HCT116 (cell line): ENCODE results near the gene PIGBOS1. TPM values are rescaled to one million over a fixed set of nuclear protein-coding genes. Genes with fewer than 3 reads are reported as not detected.

ENCODE experiments used
- ATAC-seq: fragments of 200-7000 bp; cut with Tn5 transposase; 2 replicates; pipeline ENCODE4 v1.9.1; 2020; ENCODE audit warnings: mild to moderate bottlenecking, moderate library complexity
- BruUV-seq: library from RNA; stranded (reverse); fragments of 400-500 nt; replicated peaks from 2 replicates; lab custom pipeline; 2021; lab: Mats Ljungman, UMichigan
- CTCF ChIA-PET: fragments of 300-600 bp; sonication (Branson Sonifier 250); formaldehyde crosslinking; loops from one replicate; lab custom pipeline; 2021; ENCODE audit warnings: antibody characterized with exemption; lab: Charles Lee
- POLR2A ChIA-PET: fragments of 300-600, 350-600 bp; sonication (Branson Sonifier 250); formaldehyde crosslinking; loops from one replicate; lab custom pipeline; 2021; ENCODE audit warnings: antibody characterized with exemption; lab: Charles Lee
- RAD21 ChIA-PET, 2 experiments: fragments of 300-600 bp; sonication (Branson Sonifier 250); formaldehyde crosslinking; loops; one replicate each; lab custom pipeline; 2023; ENCODE audit warnings: low total read pairs in 2 of 2; ENCODE audit not compliant: uncharacterized antibody in 2 of 2, unreplicated experiment in 2 of 2, low non-redundant PET in 1 of 2; lab: Charles Lee
- DNase-seq: peaks from one replicate; pipeline ENCODE4 v3.0.0-alpha.2; 2010; ENCODE audit warnings: low read depth, low spot score
- H2AFZ ChIP-seq: fragments of 200-600 bp; shearing (Covaris generic), sonication (generic); 2 replicates; pipeline ENCODE4 v1.6.1; 2017; ENCODE audit warnings: low read depth, mixed run types, mixed read lengths, antibody characterized with exemption, low read length; ENCODE audit not compliant: poor library complexity, severe bottlenecking
- H3K27ac ChIP-seq: 2 replicates; pipeline ENCODE4 v1.5.1; 2012; ENCODE audit warnings: low read depth, low read length
- H3K27me3 ChIP-seq: fragments of 200-600 bp; sonication (generic); 2 replicates; pipeline ENCODE4 v1.6.1; 2016; ENCODE audit warnings: mixed run types, low read length, mixed read lengths; ENCODE audit not compliant: insufficient read depth
- H3K36me3 ChIP-seq, 2 experiments: fragments of 200-500 bp in 1 of 2; fragments of 200-600 bp in 1 of 2; sonication (Bioruptor generic) in 1 of 2; sonication (generic) in 1 of 2; 2 replicates each; pipeline versions ENCODE4 v1.5.1 to v1.6.1; 2014 to 2016; ENCODE audit warnings: low read length in 2 of 2, inconsistent platforms in 1 of 2, mixed read lengths in 1 of 2, mixed run types in 1 of 2; ENCODE audit not compliant: insufficient read depth in 2 of 2, control insufficient read depth in 1 of 2
- H3K4me1 ChIP-seq, 2 experiments: fragments of 200-600 bp in 1 of 2; sonication (generic) in 1 of 2; 2 replicates each; pipeline versions ENCODE4 v1.5.1 to v1.6.1; 2012 to 2017; ENCODE audit warnings: low read length in 2 of 2, inconsistent platforms in 1 of 2, mild to moderate bottlenecking in 1 of 2, mixed read lengths in 1 of 2, mixed run types in 1 of 2, moderate library complexity in 1 of 2; ENCODE audit not compliant: insufficient read depth in 2 of 2, control insufficient read depth in 1 of 2
- H3K4me2 ChIP-seq: fragments of 200-600 bp; sonication (generic); 2 replicates; pipeline ENCODE4 v1.6.1; 2017; ENCODE audit warnings: mixed run types, low read length, mixed read lengths
- H3K4me3 ChIP-seq, 2 experiments: fragments of 200-600 bp in 1 of 2; sonication (generic) in 1 of 2; replicated peaks in 1 of 2; 2 replicates each; pipeline ENCODE4 v1.5.1; 2011 to 2016; ENCODE audit warnings: low read length in 2 of 2, control low read depth in 1 of 2, low read depth in 1 of 2, mild to moderate bottlenecking in 1 of 2, mixed read lengths in 1 of 2, mixed run types in 1 of 2
- H3K79me2 ChIP-seq: fragments of 200-600 bp; sonication (generic); 2 replicates; pipeline ENCODE4 v1.6.1; 2017; ENCODE audit warnings: mild to moderate bottlenecking, mixed run types, low read length, moderate library complexity, mixed read lengths; ENCODE audit not compliant: insufficient read depth
- H3K9ac ChIP-seq: fragments of 200-600 bp; sonication (generic); 2 replicates; pipeline ENCODE4 v1.6.1; 2016; ENCODE audit warnings: low read length, mixed read lengths
- H3K9me2 ChIP-seq: fragments of 200-600 bp; sonication (generic), shearing (Covaris generic); 2 replicates; pipeline ENCODE4 v1.6.1; 2017; ENCODE audit warnings: mixed run types, mild to moderate bottlenecking, moderate library complexity; ENCODE audit not compliant: insufficient read depth
- H3K9me3 ChIP-seq, 2 experiments: fragments of 200-500 bp in 1 of 2; fragments of 200-600 bp in 1 of 2; sonication (Bioruptor generic) in 1 of 2; sonication (generic) in 1 of 2; 2 replicates each; pipeline ENCODE4 v1.6.1; 2014 to 2017; ENCODE audit warnings: low read length in 2 of 2, mixed read lengths in 2 of 2, inconsistent platforms in 1 of 2, low read depth in 1 of 2, mild to moderate bottlenecking in 1 of 2, mixed run types in 1 of 2, moderate library complexity in 1 of 2; ENCODE audit not compliant: control insufficient read depth in 1 of 2, insufficient read depth in 1 of 2
- H4K20me1 ChIP-seq: fragments of 200-600 bp; sonication (generic), shearing (Covaris generic); 2 replicates; pipeline ENCODE4 v1.6.1; 2017; ENCODE audit warnings: mixed run types, mild to moderate bottlenecking, moderate library complexity; ENCODE audit not compliant: insufficient read depth
- ATF3 ChIP-seq: IDR thresholded peaks from 2 replicates; pipeline ENCODE4 v1.6.1; 2012
- CBX3 ChIP-seq: IDR thresholded peaks from 2 replicates; pipeline ENCODE4 v1.6.1; 2012; ENCODE audit warnings: low read depth
- EGR1 ChIP-seq: IDR thresholded peaks from 2 replicates; pipeline ENCODE4 v1.6.1; 2012; ENCODE audit warnings: low read depth
- ELF1 ChIP-seq: IDR thresholded peaks from 2 replicates; pipeline ENCODE4 v1.6.1; 2012; ENCODE audit warnings: low read depth, borderline replicate concordance
- EZH2 ChIP-seq: fragments of 200-600 bp; sonication (generic); IDR thresholded peaks from 2 replicates; pipeline ENCODE4 v1.6.1; 2017; ENCODE audit warnings: antibody characterized with exemption, mixed run types
- FOSL1 ChIP-seq: IDR thresholded peaks from 2 replicates; pipeline ENCODE4 v1.6.1; 2012; ENCODE audit warnings: low read depth
- POLR2AphosphoS5 ChIP-seq: IDR thresholded peaks from 2 replicates; pipeline ENCODE4 v1.6.1; 2011; ENCODE audit warnings: mild to moderate bottlenecking, low read depth, low read length, moderate library complexity
- SP1 ChIP-seq: IDR thresholded peaks from 2 replicates; pipeline ENCODE4 v1.6.1; 2012; ENCODE audit warnings: low read depth
- SRF ChIP-seq: IDR thresholded peaks from 2 replicates; pipeline ENCODE4 v1.6.1; 2012; ENCODE audit warnings: low read depth
- TCF7L2 ChIP-seq: IDR thresholded peaks from 2 replicates; pipeline ENCODE4 v1.7.0; 2011; ENCODE audit warnings: borderline replicate concordance, inconsistent platforms; ENCODE audit not compliant: insufficient read depth, insufficient read length; ENCODE audit errors: extremely low read depth
- ZFX ChIP-seq: fragments of 450-650 bp; IDR thresholded peaks from 2 replicates; pipeline ENCODE4 v1.6.1; 2017
- intact Hi-C: fragments of 100-400 bp; cut with micrococcal nuclease; formaldehyde crosslinking; loops from 2 replicates; pipeline ENCODE4 v1.10.0; 2022
- total RNA-seq: library from RNA; stranded (reverse); gene quantifications from one replicate; pipeline ENCODE4 v1.2.1, GENCODE V29; 2021; ENCODE audit not compliant: unreplicated experiment

PIGBOS1 gene
- total RNA-seq, 1 experiment from 2014 or later = 15.3 TPM

GRCh38 chr15:55360256-55360655, 41.3 kb upstream of the PIGBOS1 start (continued):
- no peak for TF ChIP-seq TCF7L2
- no peak for TF ChIP-seq ELF1
- TF ChIP-seq CBX3 = no peak
- no peak for TF ChIP-seq SP1
- TF ChIP-seq EGR1 = no peak
- no peak for TF ChIP-seq ATF3
- no peak for TF ChIP-seq FOSL1
- no peak for TF ChIP-seq EZH2

GRCh38 chr15:55358471-55358870, 39.5 kb upstream of the PIGBOS1 start:
- RAD21 ChIA-PET = no interaction called here
- no peaks in the 10 kb centered on the region for H3K9me3 ChIP-seq
- H3K4me3 ChIP-seq = no peak overlapping the region
- H3K27ac ChIP-seq = no peak overlapping the region
- no peak overlapping the region for H2AFZ ChIP-seq
- ATAC-seq (no peak), DNase-seq (no peak)
- H4K20me1 ChIP-seq = no peaks in the 10 kb centered on the region
- H3K79me2 ChIP-seq = no peaks in the 10 kb centered on the region
- intact Hi-C loops = no loop called here
- BruUV-seq = no TSS peak
- H3K9me2 ChIP-seq = no peaks in the 10 kb centered on the region
- POLR2A ChIA-PET = no interaction called here
- H3K4me1 ChIP-seq = no peaks in the 10 kb centered on the region
- TF ChIP-seq ATF3 = no peak
- no peak for TF ChIP-seq ZFX
- no peak for TF ChIP-seq POLR2AphosphoS5
- TF ChIP-seq SRF = no peak
- H3K27me3 ChIP-seq = no peaks in the 10 kb centered on the region
- H3K9ac ChIP-seq = no peak overlapping the region
- no peak overlapping the region for H3K4me2 ChIP-seq
- CTCF ChIA-PET = interaction anchor here (0.8 to 0.9 kb wide), 2 partner anchors 50 to 77 kb away, joined by 3 read pairs; partner anchors contain the start of genes CCPG1 and PIERCE2
- no peaks in the 10 kb centered on the region for H3K36me3 ChIP-seq
